Measurements from ENCODE around the gene GMPR2. TPM values are rescaled to one million over a fixed set of nuclear protein-coding genes. Genes with fewer than 3 reads are reported as not detected.

The GMPR2 gene
- total and polyA plus RNA-seq, 3 donors from 2014 or later: 30.0 to 49.9 (median 42.2) TPM

GRCh38 chr14:24231263-24232120 lies 1.2 kb upstream of the GMPR2 start:
- WGBS, 2 donors: 7 to 9% methylated on average over 21 to 23 of the region's 23 CpGs
- intact Hi-C loops (cut with DNase I; ENCODE audit: low total_unique reads): no loop called here
- Histone ChIP-seq H3K36me3 (ENCODE audit: low read depth, missing control alignments) (no peaks in the 10 kb centered on the region), H3K27me3 (no peaks in the 10 kb centered on the region), H3K4me3 (peak overlapping the region; percentile 75 to 91), H3K27ac (peak overlapping the region; percentile 72 to 82), H3K4me1 (peaks cover 19% of the 10 kb centered on the region), H3K9me3 (no peaks in the 10 kb centered on the region)
- TF ChIP-seq POLR2A (IDR thresholded peaks at IDR 0.05) (no peak), CTCF (IDR thresholded peaks at IDR 0.05) (no peak)
- no peak for DNase-seq

DNA sequence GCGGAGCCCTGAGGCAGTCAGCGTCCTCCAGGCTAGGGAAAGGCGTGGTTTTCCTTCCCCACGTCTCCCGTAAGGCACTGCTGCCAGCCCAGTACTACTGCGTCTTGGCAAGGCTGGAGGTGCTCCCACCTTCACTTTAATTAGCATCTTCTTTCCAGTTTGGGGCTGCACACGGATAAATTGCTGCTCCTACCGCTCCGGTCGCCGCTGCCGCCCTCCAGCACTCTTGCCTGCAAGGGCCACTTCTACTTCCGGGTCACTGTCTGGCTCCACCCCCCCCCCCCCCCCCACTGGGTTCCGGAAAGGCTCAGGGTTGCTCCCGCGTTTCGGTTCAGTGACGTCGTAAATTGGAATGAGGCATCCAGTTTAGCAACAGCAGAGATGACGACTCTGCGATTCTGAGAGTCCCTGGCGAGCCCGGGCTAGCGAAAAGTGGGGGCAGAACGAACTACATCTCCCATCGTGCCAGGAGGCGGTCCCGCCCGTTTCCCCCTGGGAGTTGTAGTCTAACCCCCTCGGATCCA lies 546 bp upstream of the GMPR2 start, which contains the start of gene NEDD8:
TSS of gene NEDD8 (minus strand) at position 247 of the 524 bp plus-strand sequence. CDS start at position 147, 100 bp downstream.
- no peaks in the 10 kb centered on the region for H3K9me3 ChIP-seq
- TF ChIP-seq CTCF (IDR thresholded peaks at IDR 0.05) (no peak), POLR2A (IDR thresholded peaks at IDR 0.05) (no peak)
- WGBS, 2 donors: 0 to 2% methylated on average over 14 to 30 of the region's 30 CpGs
- no peaks in the 10 kb centered on the region for H3K27me3 ChIP-seq
- intact Hi-C loops (cut with DNase I; ENCODE audit: low total_unique reads): no loop called here
- peak; percentile 94 for DNase-seq
- H3K4me3 ChIP-seq: peak within 1 kb of the TSS; percentile 75 to 91
- no peaks in the 10 kb centered on the region for H3K36me3 ChIP-seq (ENCODE audit: low read depth, missing control alignments)
- peaks cover 19% of the 10 kb centered on the region for H3K4me1 ChIP-seq
- H3K27ac ChIP-seq: peak within 1 kb of the TSS; percentile 72 to 82

- H3K27ac ChIP-seq: peak overlapping the region in 1 of 2 donors; percentile 82
- TF ChIP-seq CTCF (IDR thresholded peaks at IDR 0.05) (no peak), POLR2A (IDR thresholded peaks at IDR 0.05) (no peak)
- WGBS, 2 donors: 52 to 55% methylated on average over 2 of the region's 2 CpGs
- intact Hi-C loops (cut with DNase I; ENCODE audit: low total_unique reads): no loop called here
- DNase-seq: no peak
- no peaks in the 10 kb centered on the region for H3K36me3 ChIP-seq (ENCODE audit: low read depth, missing control alignments)
- no peaks in the 10 kb centered on the region for H3K27me3 ChIP-seq
- H3K9me3 ChIP-seq: no peaks in the 10 kb centered on the region
- peaks cover 19% of the 10 kb centered on the region for H3K4me1 ChIP-seq
- H3K4me3 ChIP-seq: peak overlapping the region; percentile 75 to 91
These were observed 773 bp downstream of the GMPR2 start for GRCh38 chr14:24233538-24233866.

- TF ChIP-seq POLR2A (IDR thresholded peaks at IDR 0.05): no peak
- no peak for TF ChIP-seq CTCF (IDR thresholded peaks at IDR 0.05)
- WGBS, 2 donors: 84 to 92% methylated on average over 3 of the region's 3 CpGs
- no peaks in the 10 kb centered on the region for H3K9me3 ChIP-seq
These were observed 1.6 kb downstream of the GMPR2 start for GRCh38 chr14:24234095-24235005.

More at GRCh38 chr14:24234095-24235005, 1.6 kb downstream of the GMPR2 start:
- Histone ChIP-seq H3K27me3 (no peaks in the 10 kb centered on the region), H3K27ac (no peak overlapping the region), H3K4me1 (peaks cover 19% of the 10 kb centered on the region), H3K36me3 (ENCODE audit: low read depth, missing control alignments) (no peaks in the 10 kb centered on the region), H3K4me3 (no peak overlapping the region)
- intact Hi-C loops (cut with DNase I; ENCODE audit: low total_unique reads): no loop called here
- DNase-seq: no peak

Measured in testis (tissue), 3 donors.